Activated B cell treated with CpG ODN at 0.5 μM for 24 hours (primary cell): ENCODE results near the gene HEPACAM. TPM values are rescaled to one million over a fixed set of nuclear protein-coding genes. Genes with fewer than 3 reads are reported as not detected.

Experiments used
- ATAC-seq: fragments of 200-7000 bp; cut with Tn5 transposase; one replicate; pipeline ENCODE4 v1.10.0; 2021; ENCODE audit warnings: low read depth, mild to moderate bottlenecking, moderate library complexity
- CTCF ChIA-PET: fragments of 350-600 bp; sonication (Branson Sonifier 250); formaldehyde crosslinking; loops from one replicate; lab custom pipeline; 2021; ENCODE audit warnings: antibody characterized with exemption; lab: Charles Lee
- POLR2A ChIA-PET: fragments of 350-600 bp; sonication (Branson Sonifier 250); formaldehyde crosslinking; loops from one replicate; lab custom pipeline; 2021; ENCODE audit warnings: antibody characterized with exemption; lab: Charles Lee
- DNase-seq: peaks from one replicate; pipeline ENCODE4 v3.0.0; 2022
- H3K27ac Mint-ChIP-seq: one replicate; pipeline ENCODE4 v1.8.0; 2020; ENCODE audit warnings: mixed read lengths
- H3K27me3 Mint-ChIP-seq: one replicate; pipeline ENCODE4 v1.8.0; 2021; ENCODE audit warnings: mixed read lengths
- H3K36me3 Mint-ChIP-seq: one replicate; pipeline ENCODE4 v1.8.0; 2021; ENCODE audit warnings: low read depth, mixed read lengths
- H3K4me1 Mint-ChIP-seq: one replicate; pipeline ENCODE4 v1.8.0; 2021; ENCODE audit warnings: mixed read lengths
- H3K4me3 Mint-ChIP-seq: one replicate; pipeline ENCODE4 v1.8.0; 2020; ENCODE audit warnings: mild to moderate bottlenecking, mixed read lengths
- H3K9me3 Mint-ChIP-seq: one replicate; pipeline ENCODE4 v1.8.0; 2020; ENCODE audit warnings: mixed read lengths
- CTCF ChIP-seq: fragments of 200-600 bp; IDR thresholded peaks from one replicate; pipeline ENCODE4 v1.8.0; 2022; ENCODE audit warnings: antibody characterized with exemption, mild to moderate bottlenecking
- intact Hi-C: fragments of 100-400 bp; cut with micrococcal nuclease; formaldehyde crosslinking; loops from one replicate; pipeline ENCODE4 v1.15.1; 2024
- total RNA-seq: library from RNA; stranded (reverse); gene quantifications from 2 replicates; pipeline ENCODE4 v1.2.3, GENCODE V29; 2022

The HEPACAM gene
- total RNA-seq, 1 donor from 2014 or later: not detected

- TF ChIP-seq CTCF: no peak
- DNase-seq (no peak), ATAC-seq (no peak)
- intact Hi-C loops: loop anchor here (5.0 to 10.0 kb wide), 6 partner anchors 149 to 1333 kb away; partner anchors contain the start of genes CDON, ESAM, FAM118B and HYLS1
- ChIA-PET POLR2A (no interaction called here), CTCF (no interaction called here)
- H3K27me3 Mint-ChIP-seq: peaks cover 15% of the 10 kb centered on the region
- peaks cover 10% of the 10 kb centered on the region for H3K9me3 Mint-ChIP-seq
- H3K36me3 Mint-ChIP-seq: no peaks in the 10 kb centered on the region
- no peak overlapping the region for H3K27ac Mint-ChIP-seq
- H3K4me1 Mint-ChIP-seq: no peaks in the 10 kb centered on the region
- H3K4me3 Mint-ChIP-seq: no peak overlapping the region
Observed at GRCh38 chr11:124951341-124951740, 15.5 kb upstream of the HEPACAM start.

GRCh38 chr11:124950601-124951330 lies 14.9 kb upstream of the HEPACAM start:
- Mint-ChIP-seq H3K27me3 (peaks cover 17% of the 10 kb centered on the region), H3K36me3 (no peaks in the 10 kb centered on the region), H3K4me3 (no peak overlapping the region), H3K4me1 (no peaks in the 10 kb centered on the region), H3K9me3 (peaks cover 10% of the 10 kb centered on the region), H3K27ac (no peak overlapping the region)
- ATAC-seq (no peak), DNase-seq (no peak)
- CTCF ChIA-PET: no interaction called here
- POLR2A ChIA-PET: no interaction called here
- no peak for TF ChIP-seq CTCF
- intact Hi-C loops: loop anchor here (5.0 to 10.0 kb wide), 6 partner anchors 148 to 1334 kb away; partner anchors contain the start of genes CDON, ESAM, FAM118B and HYLS1

GRCh38 chr11:124946735-124947141 lies 10.9 kb upstream of the HEPACAM start:
- intact Hi-C loops: no loop called here
- Mint-ChIP-seq H3K36me3 (no peaks in the 10 kb centered on the region), H3K27me3 (peaks cover 24% of the 10 kb centered on the region), H3K4me1 (no peaks in the 10 kb centered on the region), H3K9me3 (peaks cover 10% of the 10 kb centered on the region), H3K4me3 (no peak overlapping the region), H3K27ac (no peak overlapping the region)
- ATAC-seq (no peak), DNase-seq (no peak)
- CTCF ChIA-PET: no interaction called here
- POLR2A ChIA-PET: no interaction called here
- TF ChIP-seq CTCF: no peak

GRCh38 chr11:124945826-124946225 lies 10.0 kb upstream of the HEPACAM start:
- Mint-ChIP-seq H3K27me3 (peaks cover 28% of the 10 kb centered on the region), H3K27ac (no peak overlapping the region), H3K36me3 (no peaks in the 10 kb centered on the region), H3K4me3 (no peak overlapping the region), H3K4me1 (no peaks in the 10 kb centered on the region), H3K9me3 (peaks cover 10% of the 10 kb centered on the region)
- ATAC-seq: no peak
- no peak for DNase-seq
- TF ChIP-seq CTCF: no peak
- ChIA-PET POLR2A (no interaction called here), CTCF (no interaction called here)
- intact Hi-C loops: no loop called here

GRCh38 chr11:124944565-124944964 lies 8.7 kb upstream of the HEPACAM start:
- DNase-seq (no peak), ATAC-seq (no peak)
- no peaks in the 10 kb centered on the region for H3K4me1 Mint-ChIP-seq
- peaks cover 31% of the 10 kb centered on the region for H3K27me3 Mint-ChIP-seq
- POLR2A ChIA-PET: interaction anchor here (1.1 kb wide), 1 partner anchor 9 kb away, joined by 4 read pairs; the partner anchor contains the start of gene CCDC15
- intact Hi-C loops: no loop called here
- no peak for TF ChIP-seq CTCF
- peaks cover 10% of the 10 kb centered on the region for H3K9me3 Mint-ChIP-seq
- H3K27ac Mint-ChIP-seq: no peak overlapping the region
- H3K36me3 Mint-ChIP-seq: no peaks in the 10 kb centered on the region
- CTCF ChIA-PET: no interaction called here
- H3K4me3 Mint-ChIP-seq: no peak overlapping the region
